ENCODE data around the gene IGFL4. TPM values are rescaled to one million over a fixed set of nuclear protein-coding genes. Genes with fewer than 3 reads are reported as not detected.

IGFL4 gene
- total RNA-seq, 3 donors from 2014 or later = not detected

- no peaks in the 10 kb centered on the region for H3K36me3 ChIP-seq
- no peak overlapping the region for H3K4me3 ChIP-seq
- intact Hi-C loops (cut with DNase I; ENCODE audit: low total_unique reads) = loop anchor here (10.0 kb wide), 1 partner anchor 53 kb away; no protein-coding TSS in a partner anchor
- H3K4me1 ChIP-seq = no peaks in the 10 kb centered on the region
- H3K9me3 ChIP-seq = no peaks in the 10 kb centered on the region
- peak in 1 of 2 donors; percentile 48 for DNase-seq (ENCODE audit: low spot score in 2 of 2)
- H3K27me3 ChIP-seq = peaks cover 0 to 6% of the 10 kb centered on the region in 2 donors
- no peak overlapping the region for H3K27ac ChIP-seq
- TF ChIP-seq CTCF (IDR thresholded peaks at IDR 0.05) (no peak), POLR2A (IDR thresholded peaks at IDR 0.05) (no peak), POLR2AphosphoS5 (IDR thresholded peaks at IDR 0.05) (no peak)
Measured at GRCh38 chr19:46021531-46022041, 19.2 kb downstream of the IGFL4 start.

GRCh38 chr19:46020819-46021125, 20.0 kb downstream of the IGFL4 start:
- H3K36me3 ChIP-seq = no peaks in the 10 kb centered on the region
- H3K9me3 ChIP-seq = no peaks in the 10 kb centered on the region
- DNase-seq (ENCODE audit: low spot score in 2 of 2) = no peak
- H3K27ac ChIP-seq = no peak overlapping the region
- H3K4me1 ChIP-seq = no peaks in the 10 kb centered on the region
- intact Hi-C loops (cut with DNase I; ENCODE audit: low total_unique reads) = loop anchor here (10.0 kb wide), 1 partner anchor 54 kb away; no protein-coding TSS in a partner anchor
- H3K27me3 ChIP-seq = peaks cover 0 to 6% of the 10 kb centered on the region in 2 donors
- H3K4me3 ChIP-seq = no peak overlapping the region
- TF ChIP-seq CTCF (IDR thresholded peaks at IDR 0.05) (no peak), POLR2A (IDR thresholded peaks at IDR 0.05) (no peak), POLR2AphosphoS5 (IDR thresholded peaks at IDR 0.05) (no peak)

GRCh38 chr19:46019270-46019669, 21.5 kb downstream of the IGFL4 start:
- DNase-seq (ENCODE audit: low spot score in 2 of 2) = no peak
- H3K36me3 ChIP-seq = no peaks in the 10 kb centered on the region
- intact Hi-C loops (cut with DNase I; ENCODE audit: low total_unique reads) = no loop called here
- H3K4me3 ChIP-seq = no peak overlapping the region
- TF ChIP-seq POLR2AphosphoS5 (IDR thresholded peaks at IDR 0.05) (no peak), POLR2A (IDR thresholded peaks at IDR 0.05) (no peak), CTCF (IDR thresholded peaks at IDR 0.05) (no peak)
- peaks cover 3 to 6% of the 10 kb centered on the region in 2 donors for H3K27me3 ChIP-seq
- no peak overlapping the region for H3K27ac ChIP-seq
- peaks cover 0 to 3% of the 10 kb centered on the region in 2 donors for H3K4me1 ChIP-seq
- no peaks in the 10 kb centered on the region for H3K9me3 ChIP-seq

GRCh38 chr19:46018729-46019251, 22.0 kb downstream of the IGFL4 start:
- no peak for DNase-seq (ENCODE audit: low spot score in 2 of 2)
- H3K4me1 ChIP-seq = peaks cover 0 to 3% of the 10 kb centered on the region in 2 donors
- H3K36me3 ChIP-seq = no peaks in the 10 kb centered on the region
- no peak for TF ChIP-seq POLR2AphosphoS5 (IDR thresholded peaks at IDR 0.05)
- TF ChIP-seq CTCF (IDR thresholded peaks at IDR 0.05) = no peak
- TF ChIP-seq POLR2A (IDR thresholded peaks at IDR 0.05) = no peak
- no peaks in the 10 kb centered on the region for H3K9me3 ChIP-seq
- peaks cover 3 to 6% of the 10 kb centered on the region in 2 donors for H3K27me3 ChIP-seq
- no peak overlapping the region for H3K4me3 ChIP-seq
- intact Hi-C loops (cut with DNase I; ENCODE audit: low total_unique reads) = no loop called here
- H3K27ac ChIP-seq = no peak overlapping the region

GRCh38 chr19:46017874-46018675, 22.7 kb downstream of the IGFL4 start:
- DNase-seq (ENCODE audit: low spot score in 2 of 2) = no peak
- peaks cover 0 to 3% of the 10 kb centered on the region in 2 donors for H3K4me1 ChIP-seq
- no peak overlapping the region for H3K27ac ChIP-seq
- peaks cover 3 to 6% of the 10 kb centered on the region in 2 donors for H3K27me3 ChIP-seq
- intact Hi-C loops (cut with DNase I; ENCODE audit: low total_unique reads) = no loop called here
- H3K36me3 ChIP-seq = no peaks in the 10 kb centered on the region
- no peak overlapping the region for H3K4me3 ChIP-seq
- TF ChIP-seq CTCF (IDR thresholded peaks at IDR 0.05) (no peak), POLR2AphosphoS5 (IDR thresholded peaks at IDR 0.05) (no peak), POLR2A (IDR thresholded peaks at IDR 0.05) (no peak)
- H3K9me3 ChIP-seq = no peaks in the 10 kb centered on the region

All from breast epithelium (tissue), 4 donors.